Liver (tissue), 9 donors: ENCODE results near the gene CD81. TPM values are rescaled to one million over a fixed set of nuclear protein-coding genes. Genes with fewer than 3 reads are reported as not detected.

Source experiments
- DNase-seq: peaks from one replicate; pipeline ENCODE4 v3.0.0-alpha.2; 2017; ENCODE audit warnings: low spot score
- H3K27ac ChIP-seq, 2 donors: one replicate each; pipeline ENCODE4 v1.7.0; 2013; ENCODE audit warnings: inconsistent platforms in 2 of 2, low read length in 2 of 2, control low read depth in 1 of 2, low read depth in 1 of 2, mild to moderate bottlenecking in 1 of 2
- H3K27me3 ChIP-seq, 4 donors: one replicate each; pipeline versions ENCODE4 v1.6.1 to v1.7.0; 2013; ENCODE audit warnings: low read length in 3 of 4, inconsistent platforms in 1 of 4, mild to moderate bottlenecking in 1 of 4, moderate library complexity in 1 of 4; ENCODE audit not compliant: control insufficient read depth in 4 of 4, insufficient read depth in 4 of 4
- H3K36me3 ChIP-seq, 4 donors: one replicate each; pipeline versions ENCODE4 v1.6.1 to v1.7.0; 2013; ENCODE audit warnings: low read length in 3 of 4, mild to moderate bottlenecking in 3 of 4, low read depth in 1 of 4, moderate library complexity in 1 of 4; ENCODE audit not compliant: control insufficient read depth in 4 of 4, insufficient read depth in 3 of 4
- H3K4me1 ChIP-seq, 4 donors: one replicate each; pipeline versions ENCODE4 v1.6.1 to v1.7.0; 2013; ENCODE audit warnings: low read length in 3 of 4, mild to moderate bottlenecking in 3 of 4, moderate library complexity in 1 of 4; ENCODE audit not compliant: control insufficient read depth in 4 of 4, insufficient read depth in 4 of 4
- H3K4me3 ChIP-seq, 3 donors: one replicate each; pipeline versions ENCODE4 v1.6.1 to v1.7.0; 2013; ENCODE audit warnings: low read length in 3 of 3, control low read depth in 1 of 3, low read depth in 1 of 3, mild to moderate bottlenecking in 1 of 3
- H3K9ac ChIP-seq, 2 donors: one replicate each; pipeline ENCODE4 v1.7.0; 2013; ENCODE audit warnings: low read length in 2 of 2, mild to moderate bottlenecking in 2 of 2, moderate library complexity in 2 of 2, control low read depth in 1 of 2, low read depth in 1 of 2
- H3K9me3 ChIP-seq, 4 donors: one replicate each; pipeline versions ENCODE4 v1.6.1 to v1.7.0; 2013; ENCODE audit warnings: low read length in 3 of 4; ENCODE audit not compliant: control insufficient read depth in 4 of 4
- EGR1 ChIP-seq, 2 donors: IDR thresholded peaks; 2 replicates each; pipeline ENCODE4 v1.6.1; 2016 to 2018; ENCODE audit warnings: antibody characterized with exemption in 2 of 2, low read depth in 2 of 2
- FOXA1 ChIP-seq: IDR thresholded peaks from 2 replicates; pipeline ENCODE4 v1.6.1; 2016; ENCODE audit warnings: antibody characterized with exemption
- FOXA2 ChIP-seq: IDR thresholded peaks from 2 replicates; pipeline ENCODE4 v1.6.1; 2016; ENCODE audit warnings: antibody characterized with exemption
- GABPA ChIP-seq, 2 donors: IDR thresholded peaks in 1 of 2; conservative IDR thresholded peaks in 1 of 2; 2 replicates each; pipeline ENCODE4 v1.6.1; 2016; ENCODE audit warnings: antibody characterized with exemption in 2 of 2, mild to moderate bottlenecking in 1 of 2, moderate library complexity in 1 of 2
- HNF4A ChIP-seq, 2 donors: conservative IDR thresholded peaks; 2 replicates each; pipeline ENCODE4 v1.6.1; 2016; ENCODE audit warnings: antibody characterized with exemption in 2 of 2, mild to moderate bottlenecking in 2 of 2
- HNF4G ChIP-seq: IDR thresholded peaks from 2 replicates; pipeline ENCODE4 v1.6.1; 2016; ENCODE audit warnings: antibody characterized with exemption
- JUND ChIP-seq, 2 donors: IDR thresholded peaks; 2 replicates each; pipeline ENCODE4 v1.6.1; 2016; ENCODE audit warnings: antibody characterized with exemption in 2 of 2
- NR2F2 ChIP-seq: IDR thresholded peaks from 2 replicates; pipeline ENCODE4 v1.6.1; 2016; ENCODE audit warnings: antibody characterized with exemption
- RAD21 ChIP-seq, 2 donors: IDR thresholded peaks; 2 replicates each; pipeline ENCODE4 v1.6.1; 2016; ENCODE audit warnings: antibody characterized with exemption in 2 of 2, mild to moderate bottlenecking in 2 of 2
- REST ChIP-seq: IDR thresholded peaks from 2 replicates; pipeline ENCODE4 v1.6.1; 2016; ENCODE audit warnings: antibody characterized with exemption, mild to moderate bottlenecking
- RXRA ChIP-seq, 2 donors: IDR thresholded peaks; 2 replicates each; pipeline ENCODE4 v1.6.1; 2017 to 2018; ENCODE audit warnings: antibody characterized with exemption in 2 of 2, mild to moderate bottlenecking in 1 of 2
- SP1 ChIP-seq: IDR thresholded peaks from 2 replicates; pipeline ENCODE4 v1.6.1; 2018; ENCODE audit warnings: antibody characterized with exemption, mild to moderate bottlenecking
- TAF1 ChIP-seq: conservative IDR thresholded peaks from 2 replicates; pipeline ENCODE4 v1.6.1; 2016; ENCODE audit warnings: antibody characterized with exemption, mild to moderate bottlenecking
- YY1 ChIP-seq: IDR thresholded peaks from 2 replicates; pipeline ENCODE4 v1.6.1; 2016; ENCODE audit warnings: antibody characterized with exemption, mild to moderate bottlenecking
- WGBS: extraction: QIAGEN DNeasy Blood & Tissue Kit; methylation state at CpG from one replicate; pipeline ENCODE4 v1.1.7; 2013; 5-methylcytosine and 5-hydroxymethylcytosine counted together
- polyA plus RNA-seq, 2 donors: library from polyadenylated mRNA; stranded (reverse) in 1 of 2; unstranded in 1 of 2; fragments of 200-250 nt in 1 of 2; fragments of >200 nt in 1 of 2; fragmentation: Nextera tagmentation in 1 of 2; extraction: Ambion mirVana in 1 of 2; gene quantifications; one replicate each; pipeline versions ENCODE4 v1.2.1 to v1.2.3, GENCODE V29; 2013 to 2015
- total RNA-seq, 2 donors: library from RNA; depleted of rRNA; stranded (reverse); fragments of >200 nt; gene quantifications; one replicate each; pipeline ENCODE4 v1.2.3, GENCODE V29; 2014
- TF ChIP-seq, protein P1 (sequence below): IDR thresholded peaks from 2 replicates; pipeline ENCODE4 v1.6.1; 2016; ENCODE audit warnings: antibody characterized with exemption
- TF ChIP-seq, protein P2 (sequence below): IDR thresholded peaks from 2 replicates; pipeline ENCODE4 v1.6.1; 2016; ENCODE audit warnings: antibody characterized with exemption
- donor health status: healthy.
- donor health status: healthy.
- donor health status: healthy.
- donor health status: healthy.
- donor health status: healthy.

Gene CD81
- total and polyA plus RNA-seq, 4 donors: 76.9 to 712 (median 164) TPM

GRCh38 chr11:2421996-2422395 is 44.9 kb downstream of the CD81 start:
- Histone ChIP-seq H3K36me3 (no peaks in the 10 kb centered on the region), H3K4me3 (no peak overlapping the region), H3K9ac (no peak overlapping the region), H3K27ac (no peak overlapping the region), H3K9me3 (no peaks in the 10 kb centered on the region), H3K4me1 (peaks cover 0 to 8% (median under 1%) of the 10 kb centered on the region in 4 donors), H3K27me3 (no peaks in the 10 kb centered on the region)
- WGBS: 80% methylated on average over 17 of the region's 17 CpGs
- TF ChIP-seq RXRA (IDR thresholded peaks at IDR 0.05): no peak
- TF ChIP-seq GABPA (IDR thresholded peaks at IDR 0.05 in 1 of 2, conservative IDR thresholded peaks at IDR 0.05 in 1 of 2): no peak
- TF ChIP-seq FOXA2: no peak
- no peak for TF ChIP-seq SP1
- no peak for TF ChIP-seq HNF4A (conservative IDR thresholded peaks at IDR 0.05)
- no peak for TF ChIP-seq FOXA1
- no peak for TF ChIP-seq HNF4G
- no peak for DNase-seq

DNA sequence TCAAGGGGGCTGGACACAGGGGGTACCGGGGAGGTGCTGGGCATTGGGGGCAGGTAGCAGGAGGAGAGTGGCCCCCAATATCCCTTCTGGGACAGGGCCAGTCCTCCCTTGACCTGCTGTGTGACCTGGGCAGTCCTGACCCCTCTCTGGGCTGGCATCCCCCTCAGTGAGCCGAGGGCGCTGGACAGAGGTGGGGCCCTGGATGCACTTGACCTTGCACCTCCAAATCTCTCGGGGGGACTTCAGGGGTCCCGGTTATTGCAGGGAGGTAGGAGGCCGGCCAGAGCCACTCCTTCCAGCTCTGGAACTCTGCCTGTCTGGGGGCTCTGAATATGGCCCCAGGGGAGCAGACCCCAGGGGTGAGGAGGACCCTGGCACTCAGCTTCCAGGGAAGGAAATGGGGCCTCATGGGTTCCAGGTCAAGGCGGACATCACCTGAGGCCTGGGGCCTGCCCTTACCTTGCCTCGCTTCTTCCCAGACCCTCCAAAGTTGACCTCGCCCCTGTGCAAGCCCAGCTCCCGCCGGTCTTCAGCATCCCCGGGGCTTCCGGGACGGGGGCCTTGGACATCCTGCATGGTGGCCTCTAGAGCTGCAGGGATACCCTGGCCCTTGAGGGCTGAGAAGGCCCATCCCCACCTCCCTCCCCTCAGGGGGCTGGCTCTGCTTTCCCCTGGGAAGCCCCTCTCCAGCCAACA is 45.5 kb downstream of the CD81 start:
- H3K9ac ChIP-seq: no peak overlapping the region
- H3K36me3 ChIP-seq: no peaks in the 10 kb centered on the region
- H3K4me3 ChIP-seq: no peak overlapping the region
- WGBS: 83% methylated on average over 14 of the region's 14 CpGs
- peaks cover 0 to 8% (median under 1%) of the 10 kb centered on the region in 4 donors for H3K4me1 ChIP-seq
- no peaks in the 10 kb centered on the region for H3K27me3 ChIP-seq
- DNase-seq: no peak
- TF ChIP-seq EGR1 (IDR thresholded peaks at IDR 0.05; ENCODE audit: low read depth in 2 of 2): no peak
- no peak for TF ChIP-seq TAF1
- no peaks in the 10 kb centered on the region for H3K9me3 ChIP-seq
- H3K27ac ChIP-seq: no peak overlapping the region

GRCh38 chr11:2423157-2424025 is 46.3 kb downstream of the CD81 start:
- no peaks in the 10 kb centered on the region for H3K36me3 ChIP-seq
- peaks cover 0 to 8% (median under 1%) of the 10 kb centered on the region in 4 donors for H3K4me1 ChIP-seq
- no peaks in the 10 kb centered on the region for H3K9me3 ChIP-seq
- WGBS: 81% methylated on average over 26 of the region's 26 CpGs
- H3K27me3 ChIP-seq: no peaks in the 10 kb centered on the region
- H3K4me3 ChIP-seq: no peak overlapping the region
- no peak for TF ChIP-seq RAD21 (IDR thresholded peaks at IDR 0.05)
- no peak for DNase-seq
- H3K27ac ChIP-seq: no peak overlapping the region
- no peak overlapping the region for H3K9ac ChIP-seq

DNA sequence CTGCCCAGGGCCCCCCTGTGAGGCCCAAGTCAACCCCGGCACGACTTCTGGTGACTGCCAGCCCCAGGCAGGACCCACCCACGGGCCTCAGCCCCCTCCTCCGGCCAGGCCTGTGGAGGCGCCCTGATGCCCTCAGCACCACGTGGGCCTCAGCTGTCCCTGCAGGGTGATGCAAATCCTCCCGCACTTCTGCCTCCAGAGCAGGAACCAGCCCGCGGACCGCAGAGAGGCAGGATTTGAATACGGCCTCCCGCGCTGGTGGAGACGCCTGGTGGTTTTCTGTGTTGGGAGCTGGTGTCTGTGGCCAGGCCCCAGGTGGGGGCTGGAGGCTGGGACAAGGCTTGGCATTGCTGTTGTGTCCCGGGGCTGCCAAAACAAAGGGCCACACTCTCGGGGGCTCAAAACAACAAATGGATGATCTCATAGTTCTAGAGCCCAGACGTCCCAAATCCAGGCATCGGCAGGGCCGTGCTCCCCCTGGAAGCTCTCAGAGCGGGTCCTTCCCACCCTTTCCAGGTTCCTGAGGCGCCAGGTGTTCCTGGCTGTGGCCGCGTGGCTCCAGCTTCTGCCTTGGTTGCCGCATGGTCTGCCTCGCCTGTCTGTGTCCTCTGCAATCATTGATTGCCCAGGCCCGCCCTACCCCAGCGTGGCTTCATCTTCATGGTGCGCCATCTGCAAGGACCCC is 47.8 kb downstream of the CD81 start:
- no peaks in the 10 kb centered on the region for H3K36me3 ChIP-seq
- H3K4me1 ChIP-seq: peaks cover 0 to 5% (median under 1%) of the 10 kb centered on the region in 4 donors
- no peak overlapping the region for H3K27ac ChIP-seq
- DNase-seq: no peak
- H3K9ac ChIP-seq: no peak overlapping the region
- H3K4me3 ChIP-seq: no peak overlapping the region
- no peaks in the 10 kb centered on the region for H3K9me3 ChIP-seq
- 78% methylated on average over 28 of the region's 28 CpGs for WGBS
- no peak for TF ChIP-seq YY1
- TF ChIP-seq REST: no peak
- TF ChIP-seq SP1: no peak
- TF ChIP-seq HNF4A (conservative IDR thresholded peaks at IDR 0.05): no peak
- TF ChIP-seq NR2F2: no peak
- TF ChIP-seq, protein P1, sequence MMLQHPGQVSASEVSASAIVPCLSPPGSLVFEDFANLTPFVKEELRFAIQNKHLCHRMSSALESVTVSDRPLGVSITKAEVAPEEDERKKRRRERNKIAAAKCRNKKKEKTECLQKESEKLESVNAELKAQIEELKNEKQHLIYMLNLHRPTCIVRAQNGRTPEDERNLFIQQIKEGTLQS: no peak
- TF ChIP-seq, protein P2, sequence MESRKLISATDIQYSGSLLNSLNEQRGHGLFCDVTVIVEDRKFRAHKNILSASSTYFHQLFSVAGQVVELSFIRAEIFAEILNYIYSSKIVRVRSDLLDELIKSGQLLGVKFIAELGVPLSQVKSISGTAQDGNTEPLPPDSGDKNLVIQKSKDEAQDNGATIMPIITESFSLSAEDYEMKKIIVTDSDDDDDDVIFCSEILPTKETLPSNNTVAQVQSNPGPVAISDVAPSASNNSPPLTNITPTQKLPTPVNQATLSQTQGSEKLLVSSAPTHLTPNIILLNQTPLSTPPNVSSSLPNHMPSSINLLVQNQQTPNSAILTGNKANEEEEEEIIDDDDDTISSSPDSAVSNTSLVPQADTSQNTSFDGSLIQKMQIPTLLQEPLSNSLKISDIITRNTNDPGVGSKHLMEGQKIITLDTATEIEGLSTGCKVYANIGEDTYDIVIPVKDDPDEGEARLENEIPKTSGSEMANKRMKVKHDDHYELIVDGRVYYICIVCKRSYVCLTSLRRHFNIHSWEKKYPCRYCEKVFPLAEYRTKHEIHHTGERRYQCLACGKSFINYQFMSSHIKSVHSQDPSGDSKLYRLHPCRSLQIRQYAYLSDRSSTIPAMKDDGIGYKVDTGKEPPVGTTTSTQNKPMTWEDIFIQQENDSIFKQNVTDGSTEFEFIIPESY: no peak
- no peak for TF ChIP-seq JUND (IDR thresholded peaks at IDR 0.05)
- H3K27me3 ChIP-seq: no peaks in the 10 kb centered on the region
